ENCODE data around the gene INTS1.

INTS1 gene

GRCh38 chr7:1421946-1422345 lies 82.2 kb downstream of the INTS1 start:
- TF ChIP-seq CTCF (IDR thresholded peaks at IDR 0.05; ENCODE audit: control extremely low read depth, extremely low read depth, low read depth, missing control alignments) = no peak
- ChIA-PET CTCF (interaction anchor here (1.1 to 2.0 kb wide), 2 partner anchors 11 to 18 kb away, joined by 3 to 10 read pairs; no protein-coding TSS in a partner anchor), POLR2A (no interaction called here)
- no peak for DNase-seq (ENCODE audit: extremely low spot score)

GRCh38 chr7:1421020-1421790 lies 83.0 kb downstream of the INTS1 start:
- DNase-seq (ENCODE audit: extremely low spot score) = no peak
- no peak for TF ChIP-seq CTCF (IDR thresholded peaks at IDR 0.05; ENCODE audit: control extremely low read depth, extremely low read depth, low read depth, missing control alignments)
- CTCF ChIA-PET = interaction anchor here (0.9 to 2.0 kb wide), 2 partner anchors 11 to 12 kb away, joined by 3 to 10 read pairs; no protein-coding TSS in a partner anchor

More at GRCh38 chr7:1421020-1421790, 83.0 kb downstream of the INTS1 start:
- POLR2A ChIA-PET = no interaction called here

Data from GM10248 (cell line).